ENCODE measurements around the gene NCLN.
"Not testable (repeated sequence)": the region's sequence is repeated elsewhere in the genome, so short reads cannot be mapped to it uniquely, and the experiment has no call there.

The NCLN gene

GRCh38 chr19:3185461-3186159, at the start of gene NCLN:
TSS of gene NCLN (plus strand) at chr19:3185930. CDS start at chr19:3186031, 101 bp downstream.
- peak; percentile 76 to 99 (median 95) for DNase-seq

- peak in 2 of 56 donors; percentile 12 to 13 for DNase-seq
Measured at GRCh38 chr19:3135961-3136683, 49.6 kb upstream of the NCLN start, which contains the start of gene GNA15. TSS of gene GNA15 (plus strand) at chr19:3136033. CDS start at chr19:3136451, 418 bp downstream.

GRCh38 chr19:3136684-3137055, 49.1 kb upstream of the NCLN start:
- DNase-seq = no peak

GRCh38 chr19:3137119-3137518, 48.6 kb upstream of the NCLN start:
- DNase-seq = no peak

- DNase-seq = no peak
Measured at GRCh38 chr19:3138268-3138667, 47.5 kb upstream of the NCLN start.

- DNase-seq = no peak
Measured at GRCh38 chr19:3140667-3141038, 45.1 kb upstream of the NCLN start.

- peak in 1 of 56 donors; percentile 43 for DNase-seq
Measured at GRCh38 chr19:3142292-3142670, 43.4 kb upstream of the NCLN start.

GRCh38 chr19:3142781-3143337, 42.9 kb upstream of the NCLN start:
- no peak for DNase-seq

- DNase-seq = peak in 6 of 56 donors; percentile 8 to 30 (median 20)
Measured at GRCh38 chr19:3145909-3146676, 39.6 kb upstream of the NCLN start.

GRCh38 chr19:3146677-3147100, 39.0 kb upstream of the NCLN start:
- peak in 1 of 56 donors; percentile 8 for DNase-seq

- DNase-seq = no peak
Measured at GRCh38 chr19:3148503-3148902, 37.2 kb upstream of the NCLN start.

GRCh38 chr19:3149089-3149488, 36.6 kb upstream of the NCLN start:
- no peak for DNase-seq

GRCh38 chr19:3149526-3150505, 35.9 kb upstream of the NCLN start:
- DNase-seq = no peak

- DNase-seq = no peak
Measured at GRCh38 chr19:3150739-3151329, 34.9 kb upstream of the NCLN start.

GRCh38 chr19:3151563-3152418, 33.9 kb upstream of the NCLN start:
- no peak for DNase-seq

- no peak for DNase-seq
Measured at GRCh38 chr19:3152419-3152780, 33.3 kb upstream of the NCLN start.

GRCh38 chr19:3153286-3154230, 32.2 kb upstream of the NCLN start:
- no peak for DNase-seq

GRCh38 chr19:3154447-3154846, 31.3 kb upstream of the NCLN start:
- not testable (repeated sequence) for DNase-seq
